ENCODE measurements around the gene ERH. TPM values are rescaled to one million over a fixed set of nuclear protein-coding genes. Genes with fewer than 3 reads are reported as not detected.
"Not testable (repeated sequence)": the region's sequence is repeated elsewhere in the genome, so short reads cannot be mapped to it uniquely, and the experiment has no call there.

The ERH gene
- total RNA-seq, result 89.1 TPM

DNA sequence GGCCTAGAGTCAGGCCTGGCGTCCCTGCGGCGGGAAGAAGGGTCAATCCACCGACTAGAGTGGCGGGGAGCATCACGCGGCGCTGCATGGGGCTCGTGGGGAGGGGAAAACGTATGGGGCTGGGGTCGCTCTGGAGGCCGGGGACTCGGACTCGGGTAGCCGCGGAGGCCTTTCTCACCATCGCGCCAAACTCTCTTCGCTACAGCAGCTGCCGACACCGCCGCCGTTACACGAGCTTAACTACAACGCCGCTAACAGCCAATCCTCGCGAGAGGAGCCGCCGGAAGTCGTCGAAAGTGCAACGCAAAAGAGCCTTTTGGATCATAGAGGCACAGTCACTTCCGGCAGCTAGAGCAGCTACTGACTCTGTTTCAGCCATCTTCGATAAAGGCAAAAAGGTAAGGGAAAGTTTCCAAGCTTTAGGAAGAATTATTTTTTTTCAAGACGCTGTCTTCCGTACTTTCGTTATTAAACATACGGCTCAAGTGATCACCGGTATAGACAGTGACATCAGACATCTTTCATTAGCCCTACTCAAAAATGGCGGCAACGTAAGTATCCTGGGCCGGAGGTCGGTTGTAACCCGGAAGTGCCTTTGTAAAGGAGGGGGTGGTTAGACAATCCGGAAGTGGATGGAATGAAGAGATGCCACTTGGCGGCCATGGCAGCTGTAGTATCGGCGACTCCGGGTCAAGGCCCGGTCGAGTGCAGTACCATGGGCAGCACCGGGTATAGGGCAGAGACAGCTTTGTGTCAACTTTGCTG lies at the start of gene ERH, which contains the start of gene SLC39A9:
TSS of gene ERH (minus strand) at position 247 of the 765 bp plus-strand sequence. CDS start at position 181, 66 bp downstream.
TSS of gene SLC39A9 (plus strand) at position 640 of the 765 bp plus-strand sequence. CDS start 678 bp downstream, outside the sequence.
- peak; percentile 86 for DNase-seq

- DNase-seq, result no peak
These were observed 45.3 kb upstream of the ERH start for GRCh38 chr14:69443296-69443805.

GRCh38 chr14:69441948-69442347 lies 43.8 kb upstream of the ERH start:
- DNase-seq, result no peak

DNA sequence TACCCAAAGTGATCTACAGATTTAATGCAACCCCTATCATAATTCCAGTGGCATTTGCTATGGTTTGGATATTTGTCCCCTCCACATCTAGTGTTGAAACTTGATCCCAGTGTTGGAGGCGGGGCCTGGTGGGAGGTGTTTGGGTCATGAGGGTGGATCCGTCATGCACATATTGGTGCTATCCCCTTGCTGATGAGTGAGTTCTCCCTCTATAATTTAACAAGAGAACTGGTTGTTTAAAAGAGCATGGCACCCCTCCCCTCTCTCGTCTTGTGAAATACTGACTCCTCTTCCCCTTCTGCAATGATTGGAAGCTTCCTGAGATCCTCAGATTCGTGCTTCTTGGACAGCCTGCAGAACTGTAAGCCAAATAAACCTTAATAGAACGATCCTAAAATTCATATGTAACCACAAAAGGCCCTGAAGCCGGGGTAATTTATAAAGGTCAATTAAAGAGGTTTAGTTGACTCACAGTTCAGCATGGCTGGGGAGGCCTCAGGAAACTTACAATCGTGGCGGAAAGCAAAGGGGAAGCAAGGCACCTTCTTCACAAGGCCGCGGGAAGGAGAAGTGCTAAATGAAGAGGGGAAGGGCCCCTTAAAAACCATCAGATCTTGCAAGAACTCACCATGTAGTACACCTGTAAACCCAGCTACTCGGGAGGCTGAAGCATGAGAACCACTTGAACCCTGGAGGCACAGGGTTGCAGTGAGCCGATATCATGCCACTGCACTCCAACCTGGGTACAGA lies 41.6 kb upstream of the ERH start:
- no peak for DNase-seq

- no peak for DNase-seq
These were observed 34.3 kb upstream of the ERH start for GRCh38 chr14:69432364-69432763.

DNA sequence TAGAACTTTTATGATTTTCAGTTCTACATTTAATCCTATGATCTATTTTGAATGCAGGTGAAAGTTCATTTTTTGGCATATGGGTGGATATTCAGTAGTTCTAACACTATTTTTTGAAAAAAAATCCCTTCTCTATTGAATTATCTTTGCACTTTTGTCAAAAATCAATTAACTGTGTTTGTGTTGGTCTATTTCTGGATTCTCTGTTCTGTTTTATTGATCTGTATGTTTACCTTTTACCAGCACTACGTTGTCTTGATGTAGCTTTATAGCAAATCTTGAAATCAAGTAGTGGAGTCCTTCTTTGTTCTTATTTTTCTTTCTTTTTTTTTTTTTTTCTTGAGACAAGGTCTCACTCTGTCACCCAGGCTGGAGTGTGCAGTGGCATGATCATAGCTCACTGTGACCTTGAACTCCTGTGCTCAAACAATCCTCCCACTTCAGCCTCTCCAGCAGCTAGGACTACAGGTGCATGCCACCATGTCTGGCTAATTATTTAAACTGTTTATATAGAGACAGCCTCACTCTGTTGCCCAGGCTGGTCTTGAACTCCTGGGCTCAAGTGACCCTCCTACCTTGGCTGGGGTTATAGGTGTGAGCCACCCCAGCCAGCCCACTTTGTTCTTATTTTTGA lies 32.3 kb upstream of the ERH start:
- no peak for DNase-seq

DNA sequence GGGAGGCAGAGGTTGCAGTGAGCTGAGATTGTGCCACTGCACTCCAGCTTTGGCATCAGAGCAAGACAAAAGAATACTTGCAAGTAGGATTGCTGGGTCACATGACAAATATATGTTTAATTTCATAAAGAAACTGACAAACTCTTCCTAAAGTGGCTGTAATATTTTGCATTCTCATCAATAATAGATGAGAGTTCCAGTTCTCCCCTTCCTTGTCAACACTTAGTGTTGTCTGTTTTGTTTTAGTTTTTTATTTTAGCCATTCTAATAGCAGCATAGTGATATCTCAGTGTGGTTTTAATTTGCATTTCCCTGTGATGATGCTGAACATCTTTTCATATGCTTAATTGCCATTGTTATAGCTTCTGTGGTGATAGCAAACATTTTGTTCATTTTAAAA lies 31.5 kb upstream of the ERH start:
- DNase-seq, result no peak

DNA sequence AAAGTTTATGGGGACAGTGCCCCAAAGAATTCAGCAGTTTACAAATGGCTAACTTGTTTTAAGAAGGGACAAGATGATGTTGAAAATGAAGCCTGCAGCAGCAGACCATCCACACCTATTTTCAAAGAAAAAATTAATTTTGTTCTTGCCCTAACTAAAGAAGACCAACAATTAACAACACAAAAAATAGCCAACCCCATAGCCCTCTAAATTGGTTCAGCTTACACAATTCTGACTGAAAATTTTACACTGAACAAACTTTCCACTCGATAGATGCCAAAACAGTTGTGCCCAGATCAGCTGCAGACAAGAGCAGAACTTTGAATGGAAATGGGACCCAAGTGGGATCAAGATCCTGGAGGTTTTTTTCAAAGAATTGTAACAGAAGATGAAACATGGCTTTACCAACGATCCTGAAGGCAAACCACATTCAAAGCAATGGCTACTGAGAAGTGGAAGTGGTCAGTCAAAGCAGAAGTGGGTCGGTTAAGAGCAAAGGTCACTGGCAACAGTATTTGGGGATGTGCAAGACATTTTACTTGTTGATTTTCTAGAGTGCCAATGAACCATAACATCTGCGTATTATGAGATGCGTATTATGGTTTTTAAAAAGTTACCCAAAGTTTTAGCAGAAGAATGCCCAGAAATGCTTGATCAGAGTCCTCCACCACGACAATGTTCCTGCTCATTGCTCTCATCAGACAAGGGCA lies 30.3 kb upstream of the ERH start:
- no peak for DNase-seq

GRCh38 chr14:69427596-69427995 lies 29.5 kb upstream of the ERH start:
- no peak for DNase-seq

DNA sequence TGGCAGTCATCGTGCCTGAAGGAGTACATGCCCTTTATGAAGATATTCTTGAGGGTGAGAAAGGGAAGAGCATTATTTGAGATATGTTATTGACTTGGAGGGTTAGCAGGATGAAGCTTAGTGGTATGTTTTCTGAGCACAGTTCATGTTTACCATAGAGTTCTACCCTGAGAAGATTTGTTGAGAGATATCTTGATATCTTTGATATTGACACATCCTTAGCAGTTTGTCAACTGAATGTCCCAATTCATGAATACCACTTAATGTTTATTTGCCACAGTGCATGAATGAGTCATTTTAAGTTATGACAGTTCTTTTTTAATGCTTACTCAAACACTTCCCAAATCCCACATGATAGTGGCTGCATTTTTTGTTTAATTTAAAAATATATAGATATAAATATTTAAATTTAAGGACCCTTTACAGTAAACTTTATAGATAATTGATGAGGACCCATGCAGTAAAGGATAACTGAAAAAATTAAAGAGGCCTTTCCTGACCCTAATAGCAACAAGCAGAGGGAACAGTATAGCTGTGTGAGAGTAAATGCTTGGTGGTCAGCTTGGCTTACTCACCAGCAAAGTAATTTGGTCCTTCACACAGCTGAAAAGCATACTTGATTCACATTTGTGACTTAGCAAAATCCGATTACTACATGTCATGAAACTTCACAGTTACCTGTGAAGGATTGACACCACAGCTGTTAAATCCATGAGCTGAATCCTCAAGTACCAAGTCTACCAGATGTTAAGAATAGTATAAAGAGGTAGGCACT lies 26.2 kb upstream of the ERH start:
- no peak for DNase-seq

GRCh38 chr14:69423279-69423678 lies 25.2 kb upstream of the ERH start:
- no peak for DNase-seq

GRCh38 chr14:69416087-69416486 lies 18.0 kb upstream of the ERH start:
- not testable (repeated sequence) for DNase-seq

DNA sequence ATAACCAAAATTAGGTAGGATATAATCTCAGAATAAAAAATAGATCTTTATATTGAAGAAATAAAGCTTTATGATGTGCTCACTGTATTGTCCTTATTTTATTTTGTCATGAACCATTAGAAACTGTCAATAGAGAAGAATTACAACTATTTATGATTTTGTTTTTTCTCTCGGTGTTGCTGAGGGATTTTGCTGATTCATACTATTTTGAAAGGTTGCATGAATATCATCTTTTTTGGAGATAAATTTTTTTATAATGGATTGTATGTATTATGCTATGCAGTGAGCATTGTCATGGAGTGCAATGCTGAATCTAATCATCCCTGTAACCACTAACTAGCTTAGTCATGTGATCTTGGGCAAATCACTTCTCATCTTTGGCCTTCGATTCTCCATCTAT lies 15.4 kb upstream of the ERH start:
- no peak for DNase-seq

- no peak for DNase-seq
These were observed 10.3 kb upstream of the ERH start for GRCh38 chr14:69408331-69408960.

GRCh38 chr14:69405762-69406161 lies 7.7 kb upstream of the ERH start:
- DNase-seq, result no peak

DNA sequence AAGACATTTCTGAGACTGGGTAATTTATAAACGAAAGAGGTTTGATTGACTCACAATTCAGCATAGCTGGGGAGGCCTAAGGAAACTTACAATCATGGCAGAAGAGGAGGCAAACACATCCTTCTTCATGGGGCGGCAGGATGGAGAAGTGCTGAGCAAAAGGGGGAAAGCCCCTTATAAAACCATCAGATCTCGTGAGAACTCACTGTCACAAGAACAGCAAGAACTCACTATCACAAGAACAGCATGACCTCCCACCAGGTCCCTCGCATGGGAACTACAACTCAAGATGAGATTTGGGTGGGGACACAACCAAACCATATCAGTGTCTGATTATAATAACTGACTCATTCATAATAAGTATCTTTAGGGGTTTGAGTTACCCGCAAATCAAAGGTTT lies 6.8 kb upstream of the ERH start:
- DNase-seq, result no peak

GRCh38 chr14:69404478-69404877 lies 6.4 kb upstream of the ERH start:
- no peak for DNase-seq

DNA sequence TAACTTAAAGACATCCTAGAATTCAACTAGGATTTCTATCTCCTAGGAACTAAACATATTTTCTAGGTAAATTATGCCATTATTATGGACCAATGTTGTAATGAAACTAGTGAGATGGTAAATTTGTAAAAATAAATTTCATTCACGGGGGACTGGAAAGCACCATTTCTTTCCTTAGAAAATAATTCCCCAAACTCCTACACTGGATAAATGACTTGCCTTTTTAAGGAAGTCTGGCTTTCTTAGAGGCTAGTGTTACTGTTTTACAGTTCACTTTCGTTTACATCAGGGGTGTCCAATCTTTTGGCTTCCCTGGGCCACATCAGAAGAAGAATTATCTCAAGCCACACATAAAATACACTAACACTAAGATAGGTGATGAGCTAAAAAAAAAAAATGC lies 3.7 kb upstream of the ERH start:
- no peak for DNase-seq

- no peak for DNase-seq
These were observed 2.1 kb upstream of the ERH start for GRCh38 chr14:69400154-69400553.

DNA sequence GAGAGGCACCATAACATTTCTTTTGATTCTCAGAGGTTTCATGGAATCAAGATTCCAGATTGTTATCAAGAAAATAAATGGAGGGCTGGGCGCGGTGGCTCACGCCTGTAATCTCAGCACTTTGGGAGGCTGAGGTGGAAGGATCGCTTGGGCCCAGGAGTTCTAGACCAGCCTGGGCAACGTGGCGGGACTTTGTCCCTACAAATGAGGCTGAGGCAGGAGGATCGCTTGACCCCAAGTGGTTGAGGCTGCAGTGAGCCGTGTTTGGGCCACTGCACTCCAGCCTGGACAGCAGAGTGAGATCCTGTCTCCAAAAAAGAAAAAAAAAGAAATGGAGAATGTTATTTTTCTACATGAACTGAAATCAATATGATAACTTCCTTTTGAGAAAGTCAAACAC lies 1.7 kb upstream of the ERH start:
- DNase-seq, result no peak

GRCh38 chr14:69398818-69399210 lies 715 bp upstream of the ERH start:
- no peak for DNase-seq
